T-helper 1 cell (primary cell): ENCODE data around the gene BACE1.
"Not testable (repeated sequence)": the region's sequence is repeated elsewhere in the genome, so short reads cannot be mapped to it uniquely, and the experiment has no call there.

Experiments used
- DNase-seq, 5 donors: peaks; one replicate each; pipeline ENCODE4 v3.0.0-alpha.2; 2012 to 2020
- total RNA-seq, 4 donors: gene quantifications; one replicate each; lab custom pipeline; 2026; lab: John Stamatoyannopoulos, UW

The BACE1 gene
- 3.7 to 9.1 (median 4.0) reads per million in 4 donors for total RNA-seq

GRCh38 chr11:117316197-117316961 is at the start of gene BACE1:
BACE1 (minus strand) TSS chr11:117316256; CDS start chr11:117315795, 461 bp downstream.
- DNase-seq, result peak in 1 of 5 donors; percentile 3

- DNase-seq, result no peak
Measured at GRCh38 chr11:117361432-117361831, 45.4 kb upstream of the BACE1 start.

- no peak for DNase-seq
Measured at GRCh38 chr11:117356126-117356890, 40.3 kb upstream of the BACE1 start.

GRCh38 chr11:117354550-117354949 is 38.5 kb upstream of the BACE1 start:
- DNase-seq, result no peak

- DNase-seq, result no peak
Measured at GRCh38 chr11:117345039-117345438, 29.0 kb upstream of the BACE1 start.

GRCh38 chr11:117337076-117337475 is 21.0 kb upstream of the BACE1 start:
- no peak for DNase-seq

- no peak for DNase-seq
Measured at GRCh38 chr11:117335399-117335798, 19.3 kb upstream of the BACE1 start.

GRCh38 chr11:117334896-117335295 is 18.8 kb upstream of the BACE1 start:
- DNase-seq, result no peak

- no peak for DNase-seq
Measured at GRCh38 chr11:117333917-117334316, 17.9 kb upstream of the BACE1 start.

GRCh38 chr11:117332843-117333242 is 16.8 kb upstream of the BACE1 start:
- DNase-seq, result no peak

GRCh38 chr11:117328375-117329010 is 12.4 kb upstream of the BACE1 start:
- no peak for DNase-seq

GRCh38 chr11:117327567-117328374 is 11.7 kb upstream of the BACE1 start, which contains the start of gene CEP164:
CEP164 (plus strand) TSS chr11:117327854; CDS start chr11:117338587, 10,733 bp downstream.
- DNase-seq, result peak; percentile 86 to 97 (median 90)

- not testable (repeated sequence) for DNase-seq
Measured at GRCh38 chr11:117327255-117327566, 11.2 kb upstream of the BACE1 start.

GRCh38 chr11:117319214-117319840 is 3.3 kb upstream of the BACE1 start:
- no peak for DNase-seq

GRCh38 chr11:117318738-117319137 is 2.7 kb upstream of the BACE1 start:
- no peak for DNase-seq

GRCh38 chr11:117315285-117316196 is 515 bp downstream of the BACE1 start:
- peak in 2 of 5 donors; percentile 17 to 22 for DNase-seq

GRCh38 chr11:117314840-117315239 is 1.2 kb downstream of the BACE1 start:
- no peak for DNase-seq

GRCh38 chr11:117313828-117314768 is 2.0 kb downstream of the BACE1 start:
- no peak for DNase-seq

- DNase-seq, result no peak
Measured at GRCh38 chr11:117313091-117313490, 3.0 kb downstream of the BACE1 start.

GRCh38 chr11:117309310-117309709 is 6.7 kb downstream of the BACE1 start:
- no peak for DNase-seq
